ENCODE results near the gene MAP7D2. TPM values are rescaled to one million over a fixed set of nuclear protein-coding genes. Genes with fewer than 3 reads are reported as not detected.

MAP7D2 gene
- total and polyA plus RNA-seq, 11 donors, result 0.11 to 0.76 (median 0.48) TPM

GRCh38 chrX:20101934-20102581 is 14.6 kb downstream of the MAP7D2 start:
- ATAC-seq (no peak), DNase-seq (no peak)
- peaks cover 0 to 8% (median 0%) of the 10 kb centered on the region in 12 donors for H3K9me3 ChIP-seq
- intact Hi-C loops (cut with DNase I), result no loop called here
- H3K4me1 ChIP-seq, result no peaks in the 10 kb centered on the region
- H3K27me3 ChIP-seq, result peaks cover 0 to 8% (median 0%) of the 10 kb centered on the region in 9 donors
- no peak overlapping the region for H3K27ac ChIP-seq
- WGBS, 4 donors, result 83 to 91% (median 88%) methylated on average over 2 of the region's 2 CpGs
- H3K36me3 ChIP-seq, result no peaks in the 10 kb centered on the region
- no peak for TF ChIP-seq CTCF (IDR thresholded peaks at IDR 0.05)
- TF ChIP-seq POLR2A (IDR thresholded peaks at IDR 0.05), result no peak
- no peak overlapping the region for H3K4me3 ChIP-seq

- peaks cover 0 to 25% (median 0%) of the 10 kb centered on the region in 9 donors for H3K27me3 ChIP-seq
- no peaks in the 10 kb centered on the region for H3K36me3 ChIP-seq
- H3K27ac ChIP-seq, result no peak overlapping the region
- DNase-seq, result no peak
- TF ChIP-seq POLR2A (IDR thresholded peaks at IDR 0.05) (no peak), CTCF (IDR thresholded peaks at IDR 0.05) (no peak)
- intact Hi-C loops (cut with DNase I), result no loop called here
- H3K9me3 ChIP-seq, result no peaks in the 10 kb centered on the region
- no peak for ATAC-seq
- H3K4me3 ChIP-seq, result no peak overlapping the region
- WGBS, 4 donors, result 71 to 91% (median 78%) methylated on average over 3 of the region's 3 CpGs
- no peaks in the 10 kb centered on the region for H3K4me1 ChIP-seq
Measured at GRCh38 chrX:20091499-20091898, 25.2 kb downstream of the MAP7D2 start.

GRCh38 chrX:20089845-20090244 is 26.9 kb downstream of the MAP7D2 start:
- Histone ChIP-seq H3K36me3 (no peaks in the 10 kb centered on the region), H3K9me3 (no peaks in the 10 kb centered on the region), H3K4me3 (no peak overlapping the region), H3K27ac (no peak overlapping the region), H3K27me3 (peaks cover 0 to 22% (median 0%) of the 10 kb centered on the region in 9 donors), H3K4me1 (no peaks in the 10 kb centered on the region)
- WGBS, 4 donors, result 63 to 80% (median 70%) methylated on average over 6 of the region's 6 CpGs
- ATAC-seq (no peak), DNase-seq (no peak)
- intact Hi-C loops (cut with DNase I), result no loop called here
- no peak for TF ChIP-seq CTCF (IDR thresholded peaks at IDR 0.05)
- TF ChIP-seq POLR2A (IDR thresholded peaks at IDR 0.05), result no peak

GRCh38 chrX:20080277-20080676 is 36.4 kb downstream of the MAP7D2 start:
- ATAC-seq (no peak), DNase-seq (no peak)
- Histone ChIP-seq H3K27ac (no peak overlapping the region), H3K9me3 (no peaks in the 10 kb centered on the region), H3K36me3 (no peaks in the 10 kb centered on the region), H3K4me3 (no peak overlapping the region), H3K4me1 (no peaks in the 10 kb centered on the region), H3K27me3 (peaks cover 0 to 15% (median 0%) of the 10 kb centered on the region in 9 donors)
- TF ChIP-seq POLR2A (IDR thresholded peaks at IDR 0.05), result no peak
- no peak for TF ChIP-seq CTCF (IDR thresholded peaks at IDR 0.05)
- 67 to 83% (median 76%) methylated on average over 1 of the region's 1 CpG for WGBS, 4 donors
- intact Hi-C loops (cut with DNase I), result no loop called here
